Memory B cell (primary cell): ENCODE results near the gene NBAS.

Source experiments
- ATAC-seq: fragments of 150-1000 bp; cut with Tn5 transposase; 2 replicates; pipeline ENCODE4 v1.10.0; 2021; ENCODE audit warnings: low read depth, mild to moderate bottlenecking, moderate library complexity
- DNase-seq, 2 donors: peaks; one replicate each; pipeline ENCODE4 v3.0.0; 2022; ENCODE audit warnings: low spot score in 2 of 2
- H3K27ac Mint-ChIP-seq: one replicate; pipeline ENCODE4 v1.8.0; 2022; ENCODE audit warnings: mild to moderate bottlenecking, moderate library complexity, mixed read lengths
- H3K27me3 Mint-ChIP-seq: one replicate; pipeline ENCODE4 v1.8.0; 2022; ENCODE audit warnings: mixed read lengths
- H3K36me3 Mint-ChIP-seq: one replicate; pipeline ENCODE4 v1.8.0; 2022; ENCODE audit warnings: mild to moderate bottlenecking, mixed read lengths
- H3K4me1 Mint-ChIP-seq: one replicate; pipeline ENCODE4 v1.8.0; 2022; ENCODE audit warnings: mixed read lengths
- H3K4me3 Mint-ChIP-seq: one replicate; pipeline ENCODE4 v1.8.0; 2022; ENCODE audit warnings: mild to moderate bottlenecking, moderate library complexity, mixed read lengths
- H3K9me3 Mint-ChIP-seq: one replicate; pipeline ENCODE4 v1.8.0; 2022; ENCODE audit warnings: mixed read lengths

The NBAS gene

DNA sequence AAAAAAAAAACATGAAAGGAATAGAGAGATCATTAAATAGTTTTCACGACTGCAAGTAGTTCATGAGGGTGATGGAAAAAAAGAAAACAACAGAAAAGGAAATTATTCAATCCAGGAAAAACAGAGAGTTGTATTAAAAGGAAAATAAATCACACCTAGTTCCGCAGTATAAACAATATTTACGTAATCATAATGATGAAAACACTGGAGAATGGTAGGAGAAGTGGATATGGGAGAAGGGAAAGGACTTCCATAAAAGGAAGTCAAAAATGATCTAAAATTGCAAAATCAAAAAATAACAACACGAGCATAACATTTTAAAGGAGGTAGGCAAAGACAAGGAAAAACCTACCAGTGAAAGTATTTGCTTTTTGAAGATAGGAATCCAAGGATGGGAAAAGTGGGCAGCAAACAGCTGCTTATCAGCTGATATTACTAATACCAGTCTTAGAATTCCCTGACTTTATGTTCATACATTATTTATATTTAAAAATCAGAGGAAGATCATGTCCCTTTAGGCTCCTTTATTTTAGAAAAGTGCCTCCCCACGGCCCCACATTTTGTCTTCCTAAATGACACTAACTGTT, 160.8 kb downstream of the NBAS start:
- peaks cover 17% of the 10 kb centered on the region for H3K36me3 Mint-ChIP-seq
- no peak overlapping the region for H3K4me3 Mint-ChIP-seq
- H3K27ac Mint-ChIP-seq: no peak overlapping the region
- no peaks in the 10 kb centered on the region for H3K27me3 Mint-ChIP-seq
- no peaks in the 10 kb centered on the region for H3K9me3 Mint-ChIP-seq
- DNase-seq: no peak
- no peak for ATAC-seq
- no peaks in the 10 kb centered on the region for H3K4me1 Mint-ChIP-seq

DNA sequence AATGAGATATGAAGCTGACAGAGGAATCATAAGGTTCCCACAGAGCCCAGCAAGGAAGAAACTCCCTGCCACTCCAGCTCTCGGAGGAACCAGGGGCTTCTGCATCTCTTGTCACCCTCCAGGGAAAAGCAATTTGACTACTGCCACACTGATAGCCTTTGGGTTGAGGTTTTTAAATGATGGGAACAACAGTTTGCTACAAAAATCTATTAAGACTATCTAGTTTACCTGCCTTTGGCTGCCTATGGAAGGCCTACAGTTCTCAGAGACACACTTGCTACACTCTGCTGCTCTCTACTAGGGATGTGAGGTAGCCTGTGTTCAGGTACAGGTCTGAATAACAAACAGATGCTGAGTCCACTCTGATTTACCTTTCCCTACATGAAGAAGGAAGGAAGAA, 161.9 kb downstream of the NBAS start:
- H3K9me3 Mint-ChIP-seq: no peaks in the 10 kb centered on the region
- no peak overlapping the region for H3K4me3 Mint-ChIP-seq
- no peaks in the 10 kb centered on the region for H3K27me3 Mint-ChIP-seq
- peaks cover 11% of the 10 kb centered on the region for H3K36me3 Mint-ChIP-seq
- H3K4me1 Mint-ChIP-seq: no peaks in the 10 kb centered on the region
- no peak for DNase-seq
- no peak for ATAC-seq
- no peak overlapping the region for H3K27ac Mint-ChIP-seq

GRCh38 chr2:15391751-15392150, 169.4 kb downstream of the NBAS start:
- H3K36me3 Mint-ChIP-seq: peaks cover 35% of the 10 kb centered on the region
- no peak overlapping the region for H3K27ac Mint-ChIP-seq
- DNase-seq: no peak
- no peaks in the 10 kb centered on the region for H3K27me3 Mint-ChIP-seq
- no peaks in the 10 kb centered on the region for H3K4me1 Mint-ChIP-seq
- H3K9me3 Mint-ChIP-seq: peaks cover 2% of the 10 kb centered on the region
- no peak for ATAC-seq
- no peak overlapping the region for H3K4me3 Mint-ChIP-seq

DNA sequence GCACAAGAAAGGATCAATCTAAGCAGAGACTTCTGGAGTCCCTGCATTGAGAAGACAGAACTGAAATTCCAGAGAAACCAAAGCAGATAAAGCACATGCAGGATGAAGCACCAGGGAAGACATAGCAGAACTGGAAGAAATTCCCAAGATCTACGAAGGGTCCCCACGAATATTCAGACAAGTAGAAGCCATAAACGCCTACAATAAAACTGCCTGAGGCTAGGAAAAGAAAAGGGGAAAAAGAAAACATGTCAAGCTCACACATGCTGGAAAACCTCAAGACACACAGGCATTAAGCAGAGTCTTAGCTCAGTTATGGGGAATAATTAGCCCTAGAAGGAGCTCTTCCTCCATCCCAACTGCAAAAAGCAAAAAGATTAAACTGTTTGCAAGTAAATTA, 171.2 kb downstream of the NBAS start:
- Mint-ChIP-seq H3K36me3 (peaks cover 41% of the 10 kb centered on the region), H3K27ac (no peak overlapping the region), H3K4me3 (no peak overlapping the region), H3K4me1 (no peaks in the 10 kb centered on the region), H3K9me3 (peaks cover 2% of the 10 kb centered on the region), H3K27me3 (no peaks in the 10 kb centered on the region)
- ATAC-seq (no peak), DNase-seq (no peak)

- Mint-ChIP-seq H3K27ac (no peak overlapping the region), H3K4me1 (no peaks in the 10 kb centered on the region), H3K4me3 (no peak overlapping the region), H3K27me3 (no peaks in the 10 kb centered on the region), H3K36me3 (peaks cover 41% of the 10 kb centered on the region), H3K9me3 (peaks cover 2% of the 10 kb centered on the region)
- DNase-seq (no peak), ATAC-seq (no peak)
Measured at GRCh38 chr2:15389326-15389700, 171.8 kb downstream of the NBAS start.

DNA sequence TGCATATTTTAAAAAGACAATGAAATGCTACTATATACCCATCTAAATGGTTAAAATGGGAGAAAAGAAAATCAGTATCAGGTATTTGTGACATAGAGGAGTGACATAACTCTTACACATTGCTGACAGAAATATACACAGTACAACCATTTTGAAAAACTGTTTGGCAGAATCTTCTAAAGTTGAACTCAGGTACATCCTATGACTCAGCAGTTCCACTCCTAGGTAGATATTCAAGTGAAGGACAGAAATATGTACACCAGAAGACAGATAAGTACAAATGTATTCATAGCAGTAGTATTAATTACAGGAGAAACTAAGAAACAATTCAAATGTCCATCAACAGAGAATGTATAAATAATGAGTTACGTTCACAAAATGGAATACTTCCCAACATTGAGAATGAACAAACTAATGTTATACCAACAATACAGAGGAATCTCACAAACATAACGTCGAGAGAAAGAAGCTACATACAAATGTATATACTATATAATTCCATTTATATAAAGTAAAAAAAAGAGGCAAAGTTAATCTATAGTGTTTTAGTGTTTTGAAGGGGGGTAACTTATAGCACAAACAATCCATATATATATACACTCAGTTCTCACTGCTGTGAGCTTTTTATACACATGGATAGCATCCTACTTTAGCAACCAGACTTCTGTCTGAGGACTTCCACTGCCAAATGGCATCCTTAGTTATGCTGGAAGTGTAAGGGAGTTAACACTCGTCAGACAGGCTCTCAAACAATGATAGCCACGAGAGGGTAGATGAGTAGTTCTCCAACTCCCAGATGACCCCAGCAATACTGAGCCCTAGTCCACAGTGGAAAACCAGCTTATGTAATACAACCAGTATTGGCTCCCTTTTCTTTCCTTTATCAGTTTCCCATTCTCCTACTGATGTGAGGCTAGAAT, 172.5 kb downstream of the NBAS start:
- no peak overlapping the region for H3K27ac Mint-ChIP-seq
- no peaks in the 10 kb centered on the region for H3K4me1 Mint-ChIP-seq
- H3K27me3 Mint-ChIP-seq: no peaks in the 10 kb centered on the region
- peaks cover 40% of the 10 kb centered on the region for H3K36me3 Mint-ChIP-seq
- peaks cover 2% of the 10 kb centered on the region for H3K9me3 Mint-ChIP-seq
- no peak for ATAC-seq
- no peak overlapping the region for H3K4me3 Mint-ChIP-seq
- DNase-seq: no peak

DNA sequence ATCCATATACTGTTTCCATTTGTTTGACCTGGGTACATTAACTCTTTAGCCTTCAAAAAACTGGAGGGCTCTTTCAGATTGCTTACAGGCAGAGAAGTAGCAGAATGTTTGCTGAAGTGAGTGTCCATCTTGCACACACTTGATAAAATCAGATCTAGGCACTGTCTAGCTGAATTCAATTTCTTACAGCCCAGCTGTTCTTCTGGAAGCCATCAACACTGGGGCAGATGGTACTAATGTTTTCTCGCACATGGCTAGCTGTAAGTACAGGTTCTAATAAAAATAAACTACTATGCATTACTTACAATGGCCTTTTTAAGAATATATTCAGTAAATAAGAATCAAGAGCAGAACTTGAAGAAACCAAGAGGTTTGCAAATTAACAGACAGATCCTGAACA, 175.9 kb downstream of the NBAS start:
- H3K27me3 Mint-ChIP-seq: no peaks in the 10 kb centered on the region
- ATAC-seq (no peak), DNase-seq (no peak)
- H3K4me3 Mint-ChIP-seq: no peak overlapping the region
- no peak overlapping the region for H3K27ac Mint-ChIP-seq
- H3K4me1 Mint-ChIP-seq: no peaks in the 10 kb centered on the region
- peaks cover 30% of the 10 kb centered on the region for H3K36me3 Mint-ChIP-seq
- no peaks in the 10 kb centered on the region for H3K9me3 Mint-ChIP-seq

DNA sequence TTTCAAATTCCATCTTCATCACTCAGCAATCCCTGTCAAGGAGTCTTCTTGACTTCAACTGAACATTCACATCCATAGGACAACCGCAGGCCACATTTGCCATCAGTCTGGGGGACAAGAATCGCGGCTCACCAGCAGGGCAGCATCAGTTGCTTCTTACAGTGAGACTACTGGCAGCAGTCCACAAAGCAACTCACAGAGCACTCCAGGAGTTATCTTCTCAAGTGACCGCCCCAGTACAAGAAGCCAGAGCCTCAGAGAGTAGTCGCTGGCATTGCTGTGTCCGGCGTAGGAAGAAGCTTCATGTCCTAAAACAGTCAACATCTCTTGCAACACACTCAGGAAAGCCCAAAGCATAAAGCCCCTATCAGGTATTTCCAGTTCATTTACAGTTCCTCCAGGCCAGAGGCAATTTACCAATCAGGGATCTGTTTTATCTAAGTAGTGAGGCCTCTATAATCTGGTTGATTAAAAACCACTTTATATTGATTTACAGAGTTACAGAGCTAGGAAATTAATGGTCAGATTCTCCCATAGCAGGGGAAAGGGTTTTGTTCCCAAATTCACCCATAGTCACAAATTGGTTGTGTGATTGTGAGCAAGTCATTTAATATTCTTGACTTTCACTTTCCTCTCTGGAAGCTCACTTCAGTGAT, 177.3 kb downstream of the NBAS start:
- Mint-ChIP-seq H3K27me3 (no peaks in the 10 kb centered on the region), H3K27ac (no peak overlapping the region), H3K4me1 (no peaks in the 10 kb centered on the region), H3K9me3 (no peaks in the 10 kb centered on the region), H3K36me3 (peaks cover 28% of the 10 kb centered on the region), H3K4me3 (no peak overlapping the region)
- ATAC-seq: no peak
- DNase-seq: no peak

DNA sequence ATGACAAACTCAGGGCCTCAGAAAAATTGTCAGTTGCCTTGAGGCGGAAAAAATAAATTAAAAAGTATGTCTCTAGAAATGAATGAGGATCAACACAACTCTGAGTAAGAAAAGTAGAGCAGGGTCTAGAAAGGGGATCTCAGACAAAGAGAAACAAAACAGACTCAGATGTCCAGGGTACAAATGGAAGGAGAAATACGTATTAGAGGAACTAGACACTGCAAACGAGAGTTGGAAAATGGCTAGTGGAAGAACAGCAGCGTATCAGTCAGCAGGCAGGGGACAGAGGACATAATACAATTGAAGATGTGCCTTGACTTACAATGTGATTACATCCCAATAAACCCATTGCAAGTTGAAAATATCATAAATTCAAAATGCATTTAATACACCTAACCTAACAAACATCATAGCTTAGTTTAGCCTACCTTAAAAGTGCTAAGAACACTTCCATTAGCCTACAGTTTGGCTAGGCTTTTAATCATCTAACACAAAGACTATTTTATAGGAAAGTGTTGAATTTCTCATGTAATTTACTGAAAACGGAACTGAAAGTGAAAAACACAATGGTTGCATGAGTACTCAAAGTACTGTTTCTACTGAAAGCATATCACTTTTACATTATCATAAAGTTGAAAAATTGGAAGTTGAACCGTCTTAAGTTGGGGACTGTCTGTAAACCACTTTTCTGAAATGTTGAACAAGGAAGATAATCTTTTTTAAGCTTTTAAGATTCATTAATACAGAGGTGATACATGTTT, 182.8 kb downstream of the NBAS start:
- no peak overlapping the region for H3K27ac Mint-ChIP-seq
- no peaks in the 10 kb centered on the region for H3K9me3 Mint-ChIP-seq
- DNase-seq (no peak), ATAC-seq (no peak)
- H3K4me1 Mint-ChIP-seq: no peaks in the 10 kb centered on the region
- H3K36me3 Mint-ChIP-seq: peaks cover 32% of the 10 kb centered on the region
- H3K4me3 Mint-ChIP-seq: no peak overlapping the region
- H3K27me3 Mint-ChIP-seq: no peaks in the 10 kb centered on the region

DNA sequence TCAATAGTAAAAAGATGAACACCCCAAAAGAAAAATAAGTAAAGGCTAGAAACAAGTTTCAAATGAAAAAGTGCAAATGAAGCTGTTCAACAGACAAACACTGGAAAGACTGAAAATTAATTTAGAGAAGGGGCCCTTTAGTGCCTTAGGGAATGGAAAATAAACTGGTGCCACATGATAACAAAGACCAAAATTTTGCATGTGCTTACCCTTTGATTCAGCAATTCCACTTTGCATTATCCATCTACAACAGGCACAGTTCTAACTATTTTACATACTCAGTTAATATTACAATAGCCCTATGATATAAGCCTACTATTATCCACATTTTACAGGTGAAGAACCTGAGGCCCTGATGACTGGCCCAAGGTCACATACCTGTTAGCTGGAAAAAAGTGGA, 183.9 kb downstream of the NBAS start:
- Mint-ChIP-seq H3K4me1 (no peaks in the 10 kb centered on the region), H3K36me3 (peaks cover 28% of the 10 kb centered on the region), H3K9me3 (no peaks in the 10 kb centered on the region), H3K4me3 (no peak overlapping the region), H3K27me3 (no peaks in the 10 kb centered on the region), H3K27ac (no peak overlapping the region)
- ATAC-seq: no peak
- DNase-seq: no peak

GRCh38 chr2:15372019-15372418, 189.1 kb downstream of the NBAS start:
- peaks cover 8% of the 10 kb centered on the region for H3K4me1 Mint-ChIP-seq
- H3K36me3 Mint-ChIP-seq: peaks cover 21% of the 10 kb centered on the region
- no peak overlapping the region for H3K4me3 Mint-ChIP-seq
- no peaks in the 10 kb centered on the region for H3K27me3 Mint-ChIP-seq
- ATAC-seq (no peak), DNase-seq (no peak)
- no peaks in the 10 kb centered on the region for H3K9me3 Mint-ChIP-seq
- H3K27ac Mint-ChIP-seq: no peak overlapping the region

DNA sequence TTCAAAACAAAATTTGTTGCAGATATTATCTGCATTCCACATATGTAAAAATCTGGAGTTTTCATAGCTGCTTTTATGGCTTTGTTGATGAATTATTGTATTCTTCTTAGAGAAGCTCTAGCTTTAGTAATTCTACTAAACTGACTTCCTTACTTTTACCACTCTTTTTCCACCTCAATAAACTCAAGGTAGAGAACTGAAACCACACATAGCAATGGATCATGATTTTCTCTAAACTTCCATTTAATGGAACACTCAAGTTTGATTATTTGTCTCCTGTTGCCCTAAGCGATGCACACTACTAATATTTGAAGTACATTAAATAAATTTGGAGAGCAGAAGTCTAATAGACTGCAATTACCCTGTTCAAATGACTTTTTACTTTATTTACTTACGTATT, 192.0 kb downstream of the NBAS start:
- H3K9me3 Mint-ChIP-seq: no peaks in the 10 kb centered on the region
- peak; percentile 60 for ATAC-seq
- H3K4me3 Mint-ChIP-seq: no peak overlapping the region
- H3K36me3 Mint-ChIP-seq: peaks cover 35% of the 10 kb centered on the region
- peaks cover 8% of the 10 kb centered on the region for H3K4me1 Mint-ChIP-seq
- H3K27ac Mint-ChIP-seq: no peak overlapping the region
- H3K27me3 Mint-ChIP-seq: no peaks in the 10 kb centered on the region
- no peak for DNase-seq

DNA sequence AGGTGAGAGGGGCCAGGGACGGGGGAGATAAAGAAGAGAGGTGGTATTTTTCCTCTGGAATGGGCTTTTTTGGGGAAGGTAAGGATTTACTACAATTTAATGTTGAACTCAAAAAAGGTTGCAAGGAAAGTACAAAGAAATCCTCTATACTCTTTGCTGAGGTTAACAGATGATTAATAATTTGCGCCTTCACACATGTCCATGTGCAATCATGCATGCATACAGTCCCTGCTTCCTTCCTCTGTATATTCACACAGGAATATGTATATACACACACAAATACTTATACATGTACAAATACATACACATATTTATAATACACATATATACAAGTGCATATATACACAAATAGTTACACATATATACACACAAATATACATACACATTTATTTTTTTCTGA, 193.4 kb downstream of the NBAS start:
- no peak for ATAC-seq
- Mint-ChIP-seq H3K9me3 (no peaks in the 10 kb centered on the region), H3K27me3 (no peaks in the 10 kb centered on the region), H3K36me3 (peaks cover 33% of the 10 kb centered on the region), H3K4me3 (no peak overlapping the region), H3K27ac (no peak overlapping the region), H3K4me1 (peaks cover 8% of the 10 kb centered on the region)
- DNase-seq: no peak

GRCh38 chr2:15367205-15367604, 193.9 kb downstream of the NBAS start:
- no peak for DNase-seq
- H3K9me3 Mint-ChIP-seq: no peaks in the 10 kb centered on the region
- H3K4me1 Mint-ChIP-seq: peaks cover 8% of the 10 kb centered on the region
- no peak for ATAC-seq
- H3K27me3 Mint-ChIP-seq: no peaks in the 10 kb centered on the region
- H3K36me3 Mint-ChIP-seq: peaks cover 32% of the 10 kb centered on the region
- no peak overlapping the region for H3K27ac Mint-ChIP-seq
- no peak overlapping the region for H3K4me3 Mint-ChIP-seq
